Measurements from ENCODE around the gene HEG1. TPM values are rescaled to one million over a fixed set of nuclear protein-coding genes. Genes with fewer than 3 reads are reported as not detected.

The HEG1 gene
- total RNA-seq, 6 experiments from 2014 or later, result 88.6 to 126 (median 105) TPM

- Mint-ChIP-seq H3K36me3 (ENCODE audit: low read depth) (peaks cover 74% of the 10 kb centered on the region), H3K4me1 (ENCODE audit: low read depth) (peaks cover 5% of the 10 kb centered on the region; the same call in 1 of the 2 replicates), H3K27me3 (ENCODE audit: insufficient read depth) (peaks cover 6% of the 10 kb centered on the region), H3K27ac (no peak overlapping the region), H3K4me3 (no peak overlapping the region), H3K9me3 (no peaks in the 10 kb centered on the region)
- DNase-seq, result no peak
- TF ChIP-seq CTCF (IDR thresholded peaks at IDR 0.05), result no peak
Observed at GRCh38 chr3:125014570-125015179, 41.1 kb downstream of the HEG1 start.

GRCh38 chr3:125013095-125013494, 42.7 kb downstream of the HEG1 start:
- no peak for DNase-seq
- Mint-ChIP-seq H3K4me3 (no peak overlapping the region), H3K9me3 (no peaks in the 10 kb centered on the region), H3K4me1 (ENCODE audit: low read depth) (peaks cover 5% of the 10 kb centered on the region; the same call in 1 of the 2 replicates), H3K27ac (no peak overlapping the region), H3K36me3 (ENCODE audit: low read depth) (peaks cover 74% of the 10 kb centered on the region), H3K27me3 (ENCODE audit: insufficient read depth) (peaks cover 7% of the 10 kb centered on the region)
- TF ChIP-seq CTCF (IDR thresholded peaks at IDR 0.05), result no peak

- peaks cover 5% of the 10 kb centered on the region; the same call in 1 of the 2 replicates for H3K4me1 Mint-ChIP-seq (ENCODE audit: low read depth)
- H3K27ac Mint-ChIP-seq, result no peak overlapping the region
- H3K27me3 Mint-ChIP-seq (ENCODE audit: insufficient read depth), result peaks cover 7% of the 10 kb centered on the region
- no peak overlapping the region for H3K4me3 Mint-ChIP-seq
- H3K9me3 Mint-ChIP-seq, result no peaks in the 10 kb centered on the region
- no peak for TF ChIP-seq CTCF (IDR thresholded peaks at IDR 0.05)
- DNase-seq, result no peak
- peaks cover 80% of the 10 kb centered on the region for H3K36me3 Mint-ChIP-seq (ENCODE audit: low read depth)
Observed at GRCh38 chr3:125011941-125012340, 43.9 kb downstream of the HEG1 start.

- DNase-seq, result no peak
- H3K27me3 Mint-ChIP-seq (ENCODE audit: insufficient read depth), result peaks cover 7% of the 10 kb centered on the region
- H3K9me3 Mint-ChIP-seq, result no peaks in the 10 kb centered on the region
- H3K4me3 Mint-ChIP-seq, result no peak overlapping the region
- TF ChIP-seq CTCF (IDR thresholded peaks at IDR 0.05), result no peak
- peaks cover 16% of the 10 kb centered on the region for H3K4me1 Mint-ChIP-seq (ENCODE audit: low read depth)
- no peak overlapping the region for H3K27ac Mint-ChIP-seq
- H3K36me3 Mint-ChIP-seq (ENCODE audit: low read depth), result peaks cover 81% of the 10 kb centered on the region
Observed at GRCh38 chr3:125010393-125010792, 45.4 kb downstream of the HEG1 start.

- H3K36me3 Mint-ChIP-seq (ENCODE audit: low read depth), result peaks cover 82% of the 10 kb centered on the region
- H3K27me3 Mint-ChIP-seq (ENCODE audit: insufficient read depth), result peaks cover 7% of the 10 kb centered on the region
Observed at GRCh38 chr3:125008766-125009165, 47.0 kb downstream of the HEG1 start.

More at GRCh38 chr3:125008766-125009165, 47.0 kb downstream of the HEG1 start:
- Mint-ChIP-seq H3K9me3 (no peaks in the 10 kb centered on the region), H3K27ac (no peak overlapping the region), H3K4me1 (ENCODE audit: low read depth) (peaks cover 32% of the 10 kb centered on the region), H3K4me3 (no peak overlapping the region)
- no peak for DNase-seq
- TF ChIP-seq CTCF (IDR thresholded peaks at IDR 0.05), result no peak

Data from HFFc6 (cell line).